Measurements from ENCODE around the gene ZBTB5.
"Not testable (repeated sequence)": the region's sequence is repeated elsewhere in the genome, so short reads cannot be mapped to it uniquely, and the experiment has no call there.

Gene ZBTB5

DNA sequence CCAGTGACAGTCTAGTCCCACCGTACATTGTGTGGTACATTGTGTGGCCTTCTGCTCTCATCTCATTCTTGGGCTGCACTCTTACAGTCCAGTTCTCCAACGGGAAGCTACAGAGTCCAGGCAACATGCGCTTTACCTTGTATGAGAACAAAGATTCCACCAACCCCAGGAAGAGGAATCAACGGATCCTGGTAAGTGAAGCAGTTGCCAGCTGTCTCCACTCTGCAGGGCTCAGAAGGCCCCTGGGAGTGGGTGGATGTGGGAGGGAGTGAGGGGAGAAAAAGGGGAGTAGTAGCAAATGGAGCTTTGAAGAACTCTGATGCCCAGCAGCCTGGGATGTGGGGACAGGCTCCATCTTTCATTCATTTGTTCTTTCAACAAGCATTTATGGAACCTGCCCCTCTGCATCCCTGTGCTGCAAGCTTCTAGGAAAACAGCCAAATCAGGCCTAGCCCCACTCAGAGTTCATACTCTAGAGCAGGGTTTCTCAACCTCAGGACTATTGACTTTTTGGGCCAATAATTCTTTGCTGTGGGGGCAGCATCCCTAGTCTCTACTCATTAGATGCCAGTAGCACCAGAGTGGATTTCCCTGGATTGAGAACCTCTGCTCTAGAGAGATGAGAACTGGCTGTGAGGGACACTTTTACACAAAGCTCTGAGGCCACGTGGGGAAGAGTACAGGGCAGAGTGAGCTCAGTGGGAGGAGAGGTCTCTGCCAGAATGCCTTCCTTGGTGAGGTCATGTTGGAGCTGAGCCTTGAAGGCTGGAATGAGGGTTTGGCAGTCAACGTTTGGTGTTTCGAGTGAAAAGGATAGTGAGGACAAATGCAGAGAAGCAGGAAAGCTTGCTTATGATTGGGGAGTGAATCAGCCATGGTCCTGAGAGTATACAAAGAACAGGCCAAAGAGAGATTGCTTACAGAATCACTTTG, 21.6 kb upstream of the ZBTB5 start:
- no peak for DNase-seq (ENCODE audit: low read depth)

DNA sequence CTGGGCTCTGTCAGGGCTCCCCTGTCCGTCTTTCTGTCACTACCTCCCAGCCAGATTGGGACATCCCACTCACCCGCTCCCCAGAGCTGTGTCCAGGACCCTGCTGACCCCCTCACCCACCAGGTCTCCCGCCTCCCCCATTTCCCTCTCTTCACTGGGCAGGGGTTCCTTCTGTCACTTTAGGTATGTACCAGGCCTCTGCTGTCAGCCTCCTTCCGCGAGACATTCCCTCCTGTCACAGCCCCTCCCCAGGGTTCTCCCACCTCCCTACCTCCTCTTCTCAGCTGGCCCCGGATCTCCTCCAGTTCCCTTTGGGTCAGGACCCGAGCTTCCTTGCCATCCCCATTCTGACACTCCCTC, 21.0 kb upstream of the ZBTB5 start:
- no peak for DNase-seq (ENCODE audit: low read depth)

DNA sequence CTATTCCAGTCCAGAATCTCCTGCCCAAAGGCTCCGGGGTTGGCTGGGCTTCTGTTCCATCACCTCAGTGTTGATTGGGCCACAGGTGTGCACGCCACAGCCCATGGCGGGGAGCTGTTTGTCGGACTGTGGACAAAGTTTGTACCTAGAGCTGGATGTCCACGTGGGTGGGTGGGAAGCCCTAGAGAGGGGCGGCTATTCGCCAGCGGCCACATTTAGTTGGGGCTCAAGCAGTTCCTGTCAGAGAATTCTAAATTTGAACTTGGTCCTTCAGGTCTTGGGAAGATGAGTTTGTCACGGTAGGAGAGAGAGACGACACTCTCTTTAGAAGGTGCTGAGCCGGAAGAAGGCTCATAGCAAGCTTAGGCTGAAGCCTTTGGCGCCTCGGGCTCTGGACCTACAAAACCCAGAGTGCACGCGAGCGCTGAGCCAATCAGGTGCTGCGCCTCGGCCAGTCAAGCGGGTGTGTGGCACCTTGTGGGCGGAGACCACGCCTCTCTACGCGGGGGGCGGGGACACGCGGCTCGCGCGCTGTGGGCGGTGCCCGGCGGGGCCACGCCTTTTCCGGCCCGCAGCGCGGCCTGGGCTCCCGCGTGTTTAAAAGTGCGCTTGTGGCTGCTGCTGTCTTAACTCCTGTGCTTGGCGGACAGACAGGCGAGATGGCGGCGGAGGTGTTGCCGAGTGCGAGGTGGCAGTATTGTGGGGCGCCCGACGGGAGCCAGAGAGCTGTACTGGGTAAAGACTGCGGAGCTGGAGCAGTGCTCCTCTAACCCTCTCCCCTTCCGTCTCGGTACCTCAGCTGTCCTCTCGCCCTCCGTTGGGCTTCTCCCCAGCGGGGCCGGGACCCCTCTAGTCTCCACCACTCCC, 20.4 kb upstream of the ZBTB5 start, which contains the start of gene POLR1E:
TSS of gene POLR1E (plus strand) at position 560 of the 867 bp plus-strand sequence. CDS start at position 660, 100 bp downstream.
- peak; percentile 93 for DNase-seq (ENCODE audit: low read depth)

DNA sequence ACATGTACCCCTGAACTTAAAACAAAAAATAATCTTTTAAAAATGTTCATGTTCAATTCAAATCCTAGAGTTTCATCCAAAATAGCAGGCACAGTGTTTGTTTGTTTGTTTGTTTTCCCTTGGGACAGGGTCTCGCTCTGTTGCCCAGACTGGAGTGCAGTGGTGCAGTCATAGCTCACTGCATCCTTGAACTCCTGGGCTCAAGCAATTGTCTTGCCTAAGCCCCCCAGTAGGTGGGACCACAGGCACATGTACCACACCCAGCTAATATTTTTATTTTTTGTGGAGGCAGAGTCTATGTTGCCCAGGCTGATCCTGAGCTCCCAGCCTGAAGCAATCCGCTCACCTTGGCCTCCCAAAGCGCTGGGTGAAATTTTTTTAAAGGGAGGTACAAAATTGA, 15.5 kb upstream of the ZBTB5 start:
- no peak for DNase-seq (ENCODE audit: low read depth)

DNA sequence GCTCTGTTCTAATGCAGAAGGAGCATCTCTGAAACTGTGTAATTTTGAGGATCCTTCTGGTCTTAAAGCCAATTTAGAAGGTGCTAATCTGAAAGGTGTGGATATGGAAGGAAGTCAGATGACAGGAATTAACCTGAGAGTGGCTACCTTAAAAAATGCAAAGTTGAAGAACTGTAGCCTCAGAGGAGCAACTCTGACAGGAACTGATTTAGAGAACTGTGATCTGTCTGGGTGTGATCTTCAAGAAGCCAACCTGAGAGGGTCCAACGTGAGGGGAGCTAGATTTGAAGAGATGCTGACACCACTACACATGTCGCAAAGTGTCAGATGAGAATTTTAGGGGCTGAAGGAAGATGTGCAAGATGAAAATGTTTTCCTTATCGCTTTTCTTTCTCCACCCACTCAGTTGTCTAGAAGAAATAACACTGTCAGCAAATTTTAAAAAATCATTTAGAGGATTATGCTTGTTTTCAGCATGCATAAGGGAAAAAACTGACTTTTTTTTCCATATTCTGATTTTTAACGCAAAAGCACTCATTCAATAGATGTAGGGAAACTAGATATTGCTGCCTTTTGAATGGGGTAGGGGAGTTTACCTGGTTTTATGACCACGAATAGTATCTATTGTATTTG, 12.9 kb upstream of the ZBTB5 start:
- DNase-seq (ENCODE audit: low read depth) = not testable (repeated sequence)

DNA sequence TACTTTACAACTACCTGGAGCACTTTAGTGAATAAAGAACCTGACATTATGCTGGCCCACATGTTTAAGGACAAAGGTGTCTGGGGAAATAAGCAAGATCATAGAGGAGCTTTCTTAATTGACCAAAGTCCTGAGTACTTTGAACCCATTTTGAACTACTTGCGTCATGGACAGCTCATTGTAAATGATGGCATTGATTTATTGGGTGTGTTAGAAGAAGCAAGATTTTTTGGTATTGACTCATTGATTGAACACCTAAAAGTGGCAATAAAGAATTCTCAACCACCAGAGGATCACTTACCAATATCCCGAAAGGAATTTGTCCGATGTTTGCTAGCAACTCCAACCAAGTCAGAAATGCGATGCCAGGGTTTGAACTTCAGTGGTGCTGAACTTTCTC, 12.2 kb upstream of the ZBTB5 start:
- DNase-seq (ENCODE audit: low read depth) = not testable (repeated sequence)

DNA sequence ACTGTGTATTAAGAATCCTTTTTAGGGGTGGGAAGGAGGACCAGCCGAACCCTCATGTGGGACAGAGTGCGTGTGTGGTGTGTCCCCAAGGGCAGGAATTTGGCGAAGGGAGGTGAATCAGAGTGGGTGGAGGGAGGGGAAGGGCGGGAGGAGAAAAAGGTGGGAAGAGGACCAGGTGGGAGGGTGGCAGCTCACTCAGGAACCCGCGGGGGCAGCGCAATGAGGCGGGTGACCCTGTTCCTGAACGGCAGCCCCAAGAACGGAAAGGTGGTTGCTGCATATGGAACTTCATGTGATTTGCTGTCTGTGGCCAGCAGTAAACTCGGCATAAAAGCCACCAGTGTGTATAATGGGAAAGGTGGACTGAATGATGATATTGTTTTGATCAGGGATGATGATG, 11.7 kb upstream of the ZBTB5 start:
- no peak for DNase-seq (ENCODE audit: low read depth)

DNA sequence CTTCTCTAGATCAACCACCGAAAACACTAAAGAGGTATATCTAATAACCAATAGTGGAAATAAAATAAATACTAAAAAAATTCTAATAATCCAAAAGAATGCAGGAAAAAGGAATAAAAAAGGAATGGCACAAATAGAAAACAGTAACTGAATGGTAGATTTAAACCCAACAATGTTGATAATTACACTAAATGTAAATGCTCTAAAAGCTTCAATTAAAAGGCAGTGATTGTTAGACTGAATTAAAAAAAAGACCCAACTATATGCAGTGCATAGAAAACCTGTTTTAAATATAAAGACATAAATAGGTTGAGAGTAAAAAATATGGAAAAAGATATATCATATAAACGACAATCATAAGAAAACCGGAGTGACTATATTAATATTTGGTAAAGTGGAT, 9.2 kb upstream of the ZBTB5 start:
- no peak for DNase-seq (ENCODE audit: low read depth)

DNA sequence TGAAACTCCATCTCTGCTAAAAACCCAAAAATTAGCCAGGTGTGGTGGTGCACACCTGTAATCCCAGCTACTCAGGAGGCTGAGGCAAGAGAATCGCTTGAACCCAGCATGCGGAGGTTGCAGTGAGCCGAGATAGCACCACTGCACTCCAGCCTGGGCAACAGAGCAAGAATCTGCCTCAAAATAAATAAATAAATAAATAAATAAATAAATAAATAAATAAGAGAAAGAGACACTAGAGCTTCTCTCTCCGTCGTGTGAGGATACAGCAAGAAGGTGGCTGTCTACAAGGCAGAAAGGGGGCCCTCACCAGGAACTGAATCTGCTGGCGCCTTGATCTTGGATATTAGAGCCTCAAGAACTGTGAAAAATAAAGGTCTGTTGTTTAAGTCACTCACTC, 8.7 kb upstream of the ZBTB5 start:
- DNase-seq (ENCODE audit: low read depth) = not testable (repeated sequence)

DNA sequence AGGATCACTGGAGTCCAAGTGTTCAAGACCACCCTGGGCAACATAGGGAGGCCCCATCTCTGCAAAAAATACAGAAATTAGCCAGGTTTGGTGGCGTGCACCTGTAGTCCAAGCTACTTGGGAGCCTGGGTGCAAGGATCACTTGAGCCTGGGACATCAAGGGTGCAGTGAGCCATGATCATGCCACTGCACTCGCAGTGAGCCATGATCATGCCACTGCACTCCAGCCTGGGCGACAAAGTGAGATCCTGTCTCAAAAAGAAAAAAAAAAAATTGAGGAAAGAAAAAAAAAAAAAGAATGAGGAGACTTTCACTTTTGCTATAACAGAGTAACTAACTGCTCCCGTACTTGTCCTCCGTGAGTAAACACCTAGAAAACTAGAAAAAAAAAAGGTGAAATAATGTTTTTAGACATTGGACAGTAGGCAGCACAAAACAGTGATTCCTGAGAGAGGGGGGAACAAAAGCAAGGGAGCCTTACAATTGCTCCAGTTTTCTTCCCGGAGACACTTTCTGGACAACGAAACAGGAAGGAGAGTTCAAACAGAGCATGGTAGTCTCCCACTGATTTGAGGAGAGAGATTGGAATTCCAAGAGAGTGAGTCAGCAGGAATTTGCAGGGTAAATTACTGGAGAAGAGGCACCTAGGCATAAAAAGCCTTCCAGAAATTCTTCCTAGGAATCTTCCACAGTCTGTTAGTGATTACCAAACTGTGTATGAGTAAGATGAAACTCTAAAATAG, 6.9 kb upstream of the ZBTB5 start:
- DNase-seq (ENCODE audit: low read depth) = no peak

DNA sequence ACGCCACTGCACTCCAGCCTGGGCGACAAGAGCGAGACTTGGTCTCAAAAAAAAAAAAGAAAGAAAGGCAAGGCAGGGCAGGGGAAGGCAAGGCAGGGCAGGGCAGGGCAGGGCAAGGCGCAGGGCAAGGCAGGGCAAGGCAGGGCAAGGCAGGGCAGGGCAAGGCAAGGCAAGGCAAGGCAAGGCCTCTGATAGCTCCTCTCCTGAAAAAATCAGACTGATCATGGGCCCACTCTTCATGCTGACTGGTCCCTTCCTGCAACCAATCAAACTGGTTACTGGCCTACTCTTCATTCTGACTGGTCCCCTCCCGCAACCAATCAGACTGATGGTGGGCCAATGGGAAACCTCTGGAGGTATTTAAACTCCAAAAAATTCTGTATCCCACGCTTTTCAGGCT, 3.4 kb upstream of the ZBTB5 start:
- no peak for DNase-seq (ENCODE audit: low read depth)

DNA sequence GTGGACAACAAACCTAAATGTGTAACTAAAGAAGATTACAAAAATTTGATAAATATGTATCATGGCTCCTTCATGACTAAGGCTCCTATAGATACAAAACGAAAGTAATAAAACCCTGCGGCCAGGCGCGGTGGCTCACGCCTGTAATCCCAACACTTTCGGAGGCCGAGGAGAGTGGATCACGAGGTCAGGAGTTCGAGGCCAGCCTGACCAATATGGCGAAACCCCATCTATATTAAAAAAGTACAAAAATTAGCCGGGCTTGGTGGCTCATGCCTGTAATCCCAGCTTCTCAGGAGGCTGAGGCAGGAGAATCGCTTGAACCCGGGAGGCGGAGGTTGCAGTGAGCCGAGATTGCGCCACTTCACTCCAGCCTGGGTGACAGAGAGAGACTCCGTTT, 2.3 kb upstream of the ZBTB5 start:
- DNase-seq (ENCODE audit: low read depth) = not testable (repeated sequence)

DNA sequence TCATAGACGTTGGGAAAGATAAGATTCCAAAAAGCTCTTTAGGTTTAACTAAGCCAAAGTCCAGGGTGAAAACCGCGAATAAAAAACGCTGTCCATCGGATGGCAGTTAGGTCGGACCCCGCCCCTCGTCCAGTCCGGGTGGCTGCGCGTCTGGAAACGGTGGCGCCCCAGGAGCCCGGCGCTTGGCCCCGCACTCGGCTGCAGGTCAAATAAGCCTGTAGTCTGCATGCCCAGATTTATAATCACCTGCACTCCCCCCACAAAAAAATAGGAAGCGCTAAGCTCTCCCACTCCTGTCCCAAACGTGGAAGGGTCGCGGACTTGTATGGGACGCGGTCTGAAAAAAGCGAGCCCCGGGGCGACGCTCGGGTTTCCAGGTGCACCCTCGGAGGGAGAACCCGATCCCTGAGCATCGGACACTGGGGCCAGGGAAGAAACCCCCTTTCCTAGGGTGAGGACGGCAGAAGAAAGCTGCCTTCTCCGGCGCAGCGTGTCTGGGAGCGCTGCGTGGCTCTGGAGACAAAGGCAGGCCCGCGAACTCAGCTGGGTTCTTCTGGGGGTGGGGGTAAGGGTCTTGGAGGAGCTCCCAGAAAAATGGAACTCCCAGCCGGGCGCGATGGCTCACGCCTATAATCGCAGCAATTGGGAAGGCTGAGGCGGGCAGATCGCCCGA, 923 bp upstream of the ZBTB5 start:
- DNase-seq (ENCODE audit: low read depth) = no peak

DNA sequence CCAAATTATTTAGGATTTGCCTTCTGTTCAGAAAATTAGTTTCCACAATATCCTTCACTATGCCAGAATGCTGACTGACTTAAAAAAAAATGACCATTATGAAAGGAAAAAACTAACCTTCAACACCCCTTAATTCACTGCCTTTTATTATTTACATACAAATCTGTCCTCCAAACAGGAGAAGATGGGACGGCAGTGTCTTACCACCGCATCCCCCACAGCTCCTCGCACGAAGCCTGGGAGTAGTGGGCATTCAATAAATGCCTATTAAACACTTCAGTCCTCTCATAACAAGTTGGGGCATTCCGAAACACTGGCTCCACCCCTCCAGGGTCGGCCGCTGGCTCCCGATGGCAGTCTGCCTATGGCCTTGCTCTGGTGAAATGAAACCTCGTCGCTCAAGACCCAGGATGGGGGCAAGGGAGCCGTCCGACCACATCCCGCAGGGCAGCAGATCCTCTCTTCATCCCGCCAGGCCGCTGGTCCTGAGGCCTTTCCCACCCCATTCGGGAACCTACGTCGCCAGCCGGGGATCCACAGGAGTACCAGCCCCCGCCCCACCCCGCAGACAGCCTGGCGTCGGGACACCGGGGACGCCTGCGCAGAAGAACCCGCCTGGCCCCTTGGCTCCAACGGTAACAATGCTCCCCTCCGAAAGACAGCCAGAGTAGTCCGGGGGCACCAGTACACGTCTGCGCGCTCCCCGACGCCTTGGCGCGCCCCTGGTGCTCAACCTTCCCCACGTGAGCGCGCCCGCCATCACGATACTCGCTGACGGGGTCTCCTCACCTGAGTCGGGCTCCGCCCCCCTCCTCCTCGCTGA, 613 bp downstream of the ZBTB5 start:
- no peak for DNase-seq (ENCODE audit: low read depth)

DNA sequence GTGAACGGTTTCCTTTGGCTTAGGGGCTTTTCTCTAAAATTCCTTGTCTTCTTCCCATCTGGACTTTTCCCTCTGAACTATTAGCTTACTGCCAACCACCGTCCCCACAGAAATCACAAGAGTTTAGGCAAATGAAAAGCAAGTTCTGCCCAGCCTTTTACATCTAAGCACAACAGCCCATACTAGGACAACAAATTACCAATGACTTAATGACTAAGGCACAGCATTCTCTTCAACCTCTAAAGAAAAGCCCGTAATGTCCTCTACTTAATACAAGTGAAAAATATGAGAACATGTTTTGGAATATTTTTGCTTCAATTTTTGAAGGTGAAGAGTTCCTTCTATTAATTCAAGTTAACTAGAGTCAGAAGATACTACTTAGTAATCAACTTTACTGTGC, 1.2 kb downstream of the ZBTB5 start:
- no peak for DNase-seq (ENCODE audit: low read depth)

DNA sequence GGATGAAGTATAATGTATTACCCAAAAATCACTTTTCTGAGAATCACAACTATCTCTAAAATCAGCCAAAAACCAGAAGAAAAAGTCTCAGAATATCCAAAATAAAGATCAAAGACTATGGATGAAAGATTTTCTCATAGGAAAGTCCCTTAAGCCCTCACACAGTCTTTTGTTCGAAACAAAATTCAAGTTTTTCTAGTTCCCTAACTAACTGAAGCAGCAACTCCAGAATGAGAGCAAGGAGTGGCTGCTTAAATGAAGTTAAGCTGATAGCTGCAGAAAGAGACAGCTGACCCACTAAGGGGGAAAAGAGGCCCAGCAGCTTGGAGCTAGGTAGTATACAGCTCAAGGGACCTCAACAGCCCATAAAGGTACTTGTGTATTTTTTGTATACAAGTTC, 8.4 kb downstream of the ZBTB5 start:
- DNase-seq (ENCODE audit: low read depth) = no peak

DNA sequence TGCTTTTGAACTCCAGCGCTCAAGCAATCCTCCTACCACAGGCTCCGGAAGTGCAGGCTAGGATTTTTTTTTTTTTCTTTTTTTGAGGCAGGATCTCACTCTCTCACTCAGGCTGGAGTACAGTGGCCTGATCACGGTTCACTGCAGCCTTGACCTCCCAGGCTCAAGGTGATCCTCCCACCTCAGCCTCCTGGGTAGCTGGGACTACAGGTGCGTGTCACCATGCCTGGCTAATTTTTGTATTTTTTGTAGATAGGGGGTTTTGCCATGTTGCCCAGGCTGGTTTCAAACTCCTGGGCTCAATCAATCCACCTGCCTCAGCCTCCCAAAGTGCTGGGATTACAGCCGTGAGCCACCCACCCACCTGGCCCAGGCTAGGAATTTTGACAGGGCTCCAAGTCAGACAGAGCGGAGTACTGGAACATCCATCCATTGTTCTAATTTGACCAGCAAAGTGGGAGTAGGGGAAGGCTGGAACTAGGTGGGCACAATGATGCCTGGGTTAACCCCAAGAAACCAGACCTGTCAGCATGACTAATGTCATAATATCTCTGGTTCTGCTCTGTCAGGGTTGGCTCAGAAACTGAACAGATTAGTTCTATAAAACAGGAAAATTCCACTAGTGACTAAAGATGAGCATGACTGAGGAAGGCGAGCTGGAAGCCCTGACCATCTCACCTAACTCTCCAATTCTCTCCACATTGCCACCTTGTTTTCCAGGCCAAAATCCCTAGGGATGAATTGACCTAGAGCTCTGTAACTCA, 9.2 kb downstream of the ZBTB5 start:
- no peak for DNase-seq (ENCODE audit: low read depth)

DNA sequence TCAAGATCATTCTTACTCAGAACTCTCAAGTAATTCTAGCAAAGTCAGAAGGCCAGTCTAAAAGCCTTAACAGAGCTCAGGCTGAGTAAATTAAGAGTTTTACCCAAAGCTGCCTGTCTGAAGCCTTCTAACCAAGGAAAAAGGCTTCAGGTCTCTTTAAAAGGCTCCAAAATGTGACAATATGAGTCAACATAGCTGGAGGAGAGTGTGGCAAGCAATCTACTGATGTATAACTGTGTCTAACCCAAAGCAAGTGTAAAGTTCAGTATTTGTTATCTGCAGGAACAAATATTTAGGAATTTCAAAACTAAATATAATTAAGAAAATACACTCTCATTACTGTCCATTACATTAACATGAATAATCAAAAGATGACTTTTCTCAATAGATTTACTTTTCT, 11.0 kb downstream of the ZBTB5 start:
- no peak for DNase-seq (ENCODE audit: low read depth)

DNA sequence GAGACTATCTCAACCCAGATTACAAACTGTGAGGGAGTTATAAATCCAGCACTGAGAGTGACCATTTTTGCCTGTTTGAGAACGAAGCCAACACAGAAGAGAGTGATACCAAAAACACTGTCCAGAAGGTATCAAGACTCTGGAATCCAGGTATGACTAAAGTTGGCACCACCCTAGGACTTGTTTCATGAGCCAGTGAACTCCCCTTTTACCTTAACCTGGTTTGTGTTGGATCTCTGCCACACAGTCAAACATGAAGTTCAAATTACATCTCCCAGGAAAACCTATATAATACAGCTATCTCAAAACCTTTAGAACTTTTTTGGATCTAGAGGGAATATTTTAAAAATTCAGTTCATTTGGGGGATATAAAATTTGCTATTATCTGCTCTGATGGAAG, 11.4 kb downstream of the ZBTB5 start:
- DNase-seq (ENCODE audit: low read depth) = no peak

DNA sequence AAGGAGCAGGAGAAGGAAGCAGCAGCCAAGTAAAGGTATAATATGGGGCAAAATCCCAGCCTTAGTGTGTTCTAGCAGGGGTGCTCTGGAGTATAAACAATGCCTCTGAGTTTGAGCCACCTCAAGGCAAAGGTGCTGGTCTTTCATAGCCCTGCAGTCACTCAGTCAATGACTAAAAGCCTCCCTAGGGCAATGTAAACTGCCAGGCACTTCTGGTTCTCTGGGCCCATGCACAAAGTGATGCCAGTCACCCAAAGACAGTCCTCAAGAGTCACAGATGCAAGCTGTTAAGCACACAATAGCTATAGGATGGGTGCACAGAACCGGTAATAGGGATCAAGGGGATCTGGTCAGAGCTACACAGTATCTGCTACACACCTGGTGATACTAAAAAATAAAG, 12.6 kb downstream of the ZBTB5 start:
- DNase-seq (ENCODE audit: low read depth) = no peak

All from stimulated activated CD8-positive, alpha-beta memory T cell treated with anti-CD3 and anti-CD28 coated beads, Interleukin-12 subunit alpha, Interleukin-12 subunit beta, amount 100 ng/mL, for 1 hour (primary cell).